ENCODE measurements around the gene FTSJ3. TPM values are rescaled to one million over a fixed set of nuclear protein-coding genes. Genes with fewer than 3 reads are reported as not detected.

The FTSJ3 gene
- total RNA-seq, 4 donors from 2014 or later: 46.8 to 72.4 (median 56.2) TPM

DNA sequence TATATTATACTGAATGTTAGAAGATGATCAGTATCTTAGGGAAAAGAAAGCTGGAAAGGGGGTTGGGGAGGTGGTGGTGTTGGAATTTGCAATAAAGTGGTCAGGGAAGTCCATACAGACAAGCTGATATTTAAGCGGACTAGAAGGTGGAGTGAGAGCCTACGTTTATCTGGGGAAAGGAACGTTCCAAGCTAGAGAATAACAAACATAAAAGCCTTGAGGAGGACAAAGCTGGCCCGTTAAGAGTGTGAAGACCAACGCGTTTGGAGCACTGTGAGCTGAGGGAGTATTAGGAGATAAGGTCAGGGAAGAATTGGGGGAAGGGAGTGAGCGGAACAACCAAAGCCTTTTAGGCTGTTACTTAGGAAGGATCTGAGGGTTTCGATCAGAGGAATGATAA is 52.0 kb downstream of the FTSJ3 start:
- TF ChIP-seq POLR2A (IDR thresholded peaks at IDR 0.05; ENCODE audit: low read depth): no peak
- no peak for TF ChIP-seq POLR2AphosphoS5 (IDR thresholded peaks at IDR 0.05)
- TF ChIP-seq, protein P1, sequence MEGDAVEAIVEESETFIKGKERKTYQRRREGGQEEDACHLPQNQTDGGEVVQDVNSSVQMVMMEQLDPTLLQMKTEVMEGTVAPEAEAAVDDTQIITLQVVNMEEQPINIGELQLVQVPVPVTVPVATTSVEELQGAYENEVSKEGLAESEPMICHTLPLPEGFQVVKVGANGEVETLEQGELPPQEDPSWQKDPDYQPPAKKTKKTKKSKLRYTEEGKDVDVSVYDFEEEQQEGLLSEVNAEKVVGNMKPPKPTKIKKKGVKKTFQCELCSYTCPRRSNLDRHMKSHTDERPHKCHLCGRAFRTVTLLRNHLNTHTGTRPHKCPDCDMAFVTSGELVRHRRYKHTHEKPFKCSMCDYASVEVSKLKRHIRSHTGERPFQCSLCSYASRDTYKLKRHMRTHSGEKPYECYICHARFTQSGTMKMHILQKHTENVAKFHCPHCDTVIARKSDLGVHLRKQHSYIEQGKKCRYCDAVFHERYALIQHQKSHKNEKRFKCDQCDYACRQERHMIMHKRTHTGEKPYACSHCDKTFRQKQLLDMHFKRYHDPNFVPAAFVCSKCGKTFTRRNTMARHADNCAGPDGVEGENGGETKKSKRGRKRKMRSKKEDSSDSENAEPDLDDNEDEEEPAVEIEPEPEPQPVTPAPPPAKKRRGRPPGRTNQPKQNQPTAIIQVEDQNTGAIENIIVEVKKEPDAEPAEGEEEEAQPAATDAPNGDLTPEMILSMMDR (IDR thresholded peaks at IDR 0.05): no peak
- TF ChIP-seq EP300 (IDR thresholded peaks at IDR 0.05): no peak
- Histone ChIP-seq H3K27me3 (no peaks in the 10 kb centered on the region), H3K9me3 (no peaks in the 10 kb centered on the region), H3K36me3 (peaks cover 0 to 23% (median 15%) of the 10 kb centered on the region in 4 donors), H3K4me3 (peak overlapping the region; percentile 77 to 97 (median 82)), H3K4me1 (peaks cover 36 to 79% (median 70%) of the 10 kb centered on the region in 4 donors), H3K27ac (replicated peaks in 1 of 4) (peak overlapping the region; percentile 23 to 98 (median 96))
- intact Hi-C loops (cut with DNase I): loop anchor here (5.0 kb wide), 2 partner anchors 33 to 52 kb away; partner anchors contain the start of genes FTSJ3, PSMC5 and STRADA
- DNase-seq (ENCODE audit: extremely low spot score): no peak
- WGBS: 29% methylated on average over 8 of the region's 8 CpGs

DNA sequence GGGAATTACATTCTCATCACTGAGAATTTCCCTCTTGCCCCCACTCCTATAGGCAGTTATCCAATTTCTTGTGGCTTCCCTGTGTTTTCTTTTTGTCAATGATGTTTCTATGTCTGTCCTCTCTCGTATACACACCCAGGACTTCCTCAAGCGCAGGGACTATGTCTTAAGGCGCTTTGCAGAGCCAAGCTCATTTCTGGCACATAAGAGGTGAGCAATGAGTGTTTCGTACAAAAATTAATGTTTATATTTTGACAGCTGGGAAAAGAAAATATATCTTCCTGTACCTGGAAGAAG is 52.5 kb downstream of the FTSJ3 start:
- H3K36me3 ChIP-seq: peaks cover 0 to 21% (median 13%) of the 10 kb centered on the region in 4 donors
- peak overlapping the region; percentile 77 to 97 (median 82) for H3K4me3 ChIP-seq
- DNase-seq (ENCODE audit: extremely low spot score): no peak
- TF ChIP-seq EP300 (IDR thresholded peaks at IDR 0.05) (no peak), POLR2AphosphoS5 (IDR thresholded peaks at IDR 0.05) (no peak)
- H3K9me3 ChIP-seq: no peaks in the 10 kb centered on the region
- H3K27ac ChIP-seq (replicated peaks in 1 of 4): peak overlapping the region; percentile 94 to 98 (median 97)
- 0% methylated on average over 4 of the region's 4 CpGs for WGBS
- H3K27me3 ChIP-seq: no peaks in the 10 kb centered on the region
- intact Hi-C loops (cut with DNase I): loop anchor here (5.0 kb wide), 2 partner anchors 33 to 52 kb away; partner anchors contain the start of genes FTSJ3, PSMC5 and STRADA
- H3K4me1 ChIP-seq: peaks cover 39 to 79% (median 69%) of the 10 kb centered on the region in 4 donors

DNA sequence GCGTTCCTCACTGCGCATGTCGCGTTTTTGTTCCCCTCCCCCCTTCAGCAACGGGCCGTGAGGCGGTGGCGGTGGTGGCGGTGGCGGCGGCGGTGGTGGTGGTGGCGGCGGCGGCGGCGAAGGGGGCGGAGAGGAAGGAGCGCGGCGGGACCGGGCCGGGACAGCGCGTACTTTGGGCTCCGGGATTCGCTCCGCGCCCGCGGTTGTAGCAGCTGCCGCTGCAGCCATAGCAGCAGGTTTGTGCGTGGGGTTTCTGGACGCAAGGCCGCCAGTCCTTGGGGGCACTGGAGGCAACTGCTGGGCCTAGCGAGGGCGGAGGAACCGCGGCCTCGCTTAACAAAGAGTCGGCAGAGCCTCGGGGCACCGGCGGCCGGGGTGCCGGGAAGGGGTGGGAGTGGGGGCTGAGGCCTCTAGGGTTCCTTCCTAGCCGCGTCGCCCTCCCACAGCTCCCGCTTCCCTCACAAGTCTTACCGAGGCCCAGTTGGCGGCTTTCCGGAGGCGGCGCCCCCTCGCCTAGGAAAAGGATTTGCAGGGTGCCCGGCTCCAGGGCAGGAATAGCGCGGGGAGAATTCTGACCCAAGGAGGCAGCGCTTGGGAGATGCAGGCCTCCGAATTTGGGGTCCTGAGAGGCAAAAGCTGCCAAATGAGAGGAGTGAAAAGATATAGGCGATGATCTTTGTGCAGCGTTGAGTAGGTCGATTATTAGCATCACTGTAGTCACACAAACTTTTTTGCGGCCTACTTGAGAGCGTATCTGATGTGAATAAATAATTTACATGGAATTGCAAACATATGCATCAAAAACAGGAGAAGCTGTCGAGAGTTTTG is 53.1 kb downstream of the FTSJ3 start, which contains the start of gene DDX42:
Gene DDX42 (plus strand): TSS at position 30 of the 828 bp plus-strand sequence. CDS start 12,880 bp downstream, outside the sequence.
- Histone ChIP-seq H3K36me3 (peaks cover 0 to 16% (median 9%) of the 10 kb centered on the region in 4 donors), H3K9me3 (no peaks in the 10 kb centered on the region), H3K4me1 (peaks cover 39 to 75% (median 67%) of the 10 kb centered on the region in 4 donors), H3K4me3 (peak within 1 kb of the TSS; percentile 77 to 97 (median 82)), H3K27me3 (no peaks in the 10 kb centered on the region), H3K27ac (replicated peaks in 1 of 4) (peak within 1 kb of the TSS; percentile 94 to 98 (median 97))
- intact Hi-C loops (cut with DNase I): no loop called here
- peak; percentile 92 for DNase-seq (ENCODE audit: extremely low spot score)
- WGBS: under 1% methylated on average over 17 of the region's 67 CpGs
- TF ChIP-seq POLR2A (IDR thresholded peaks at IDR 0.05; ENCODE audit: low read depth) (peak; percentile 42), POLR2AphosphoS5 (IDR thresholded peaks at IDR 0.05) (no peak), EP300 (IDR thresholded peaks at IDR 0.05) (no peak)
- TF ChIP-seq, protein P1 (IDR thresholded peaks at IDR 0.05): peak in 1 of 3 experiments; percentile 7

DNA sequence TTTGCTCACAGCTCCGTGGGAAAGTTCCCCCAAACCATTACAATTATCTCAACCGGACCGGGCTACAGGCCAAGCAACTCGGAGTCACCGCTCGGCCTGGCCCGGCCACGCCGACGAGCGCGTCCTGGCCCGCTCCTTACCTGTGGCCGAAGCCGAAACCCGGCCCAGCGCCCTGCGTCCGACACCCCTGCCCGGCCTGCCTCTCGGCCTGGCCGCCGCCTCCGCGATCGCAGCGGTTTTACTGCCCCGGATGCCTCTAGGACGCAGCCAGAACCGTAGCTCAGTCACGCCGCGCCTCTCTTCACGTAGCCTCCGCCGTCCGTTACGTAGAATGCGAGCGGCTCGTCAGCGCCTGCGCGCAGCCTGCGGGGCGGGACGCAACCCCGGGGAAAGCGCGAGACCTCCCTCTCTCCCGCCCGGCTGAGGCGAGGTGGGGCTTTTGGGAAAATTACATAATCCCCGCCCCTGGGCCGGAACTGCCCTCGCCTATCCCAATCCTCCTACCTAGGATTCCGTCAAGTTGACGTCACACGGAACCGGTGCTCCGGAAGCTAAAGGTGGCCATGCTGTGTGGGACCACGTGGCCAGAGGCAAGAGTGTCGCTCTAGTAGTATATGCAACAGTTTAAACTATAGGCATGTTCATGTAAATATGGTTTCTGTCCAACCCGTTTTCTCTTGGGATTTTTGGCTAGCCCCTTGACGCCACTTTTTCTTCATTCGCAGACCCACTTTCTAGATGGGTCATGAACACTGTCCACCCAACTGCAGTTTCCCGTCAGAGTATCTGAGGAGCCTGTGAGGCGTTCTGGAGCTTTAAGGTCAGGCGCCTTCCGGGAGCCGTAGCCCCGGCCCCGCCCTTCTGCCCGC is 54.0 kb downstream of the FTSJ3 start, which contains the start of gene CCDC47:
Gene CCDC47 (minus strand): TSS at position 326 of the 869 bp plus-strand sequence. CDS start 7,422 bp downstream, outside the sequence.
- H3K9me3 ChIP-seq: no peaks in the 10 kb centered on the region
- TF ChIP-seq, protein P1 (IDR thresholded peaks at IDR 0.05): no peak
- TF ChIP-seq POLR2A (IDR thresholded peaks at IDR 0.05; ENCODE audit: low read depth) (peak; percentile 95), POLR2AphosphoS5 (IDR thresholded peaks at IDR 0.05) (peak; percentile 99 to 100), EP300 (IDR thresholded peaks at IDR 0.05) (peak; percentile 49)
- under 1% methylated on average over 50 of the region's 74 CpGs for WGBS
- H3K27me3 ChIP-seq: no peaks in the 10 kb centered on the region
- peaks cover 0 to 19% (median 9%) of the 10 kb centered on the region in 4 donors for H3K36me3 ChIP-seq
- peak within 1 kb of the TSS; percentile 77 to 97 (median 82) for H3K4me3 ChIP-seq
- H3K4me1 ChIP-seq: peaks cover 42 to 77% (median 67%) of the 10 kb centered on the region in 4 donors
- peak within 1 kb of the TSS; percentile 94 to 98 (median 97) for H3K27ac ChIP-seq (replicated peaks in 1 of 4)
- intact Hi-C loops (cut with DNase I): no loop called here
- peak; percentile 100 for DNase-seq (ENCODE audit: extremely low spot score)

Data from esophagus muscularis mucosa (tissue), 4 donors.